ENCODE measurements around the gene MAEA.
A peak's percentile ranks its signal among the peaks of the same experiment; 100 is the strongest.
"Not testable (repeated sequence)": the region's sequence is repeated elsewhere in the genome, so short reads cannot be mapped to it uniquely, and the experiment has no call there.

MAEA gene

GRCh38 chr4:1334579-1334895, 44.8 kb downstream of the MAEA start:
- H3K9ac ChIP-seq (ENCODE audit: low read depth, low read length): no peak overlapping the region
- no peak overlapping the region for H2AFZ ChIP-seq (ENCODE audit: low read depth, low read length)
- peaks cover 82% of the 10 kb centered on the region for H3K36me3 ChIP-seq (ENCODE audit: insufficient read depth, low read length)
- peaks cover 35% of the 10 kb centered on the region for H4K20me1 ChIP-seq (ENCODE audit: insufficient read depth, low read length)
- H3K27me3 ChIP-seq (ENCODE audit: insufficient read depth, low read length, poor library complexity): no peaks in the 10 kb centered on the region
- ATAC-seq (ENCODE audit: insufficient read depth, low read depth): no peak
- no peaks in the 10 kb centered on the region for H3K9me3 ChIP-seq (ENCODE audit: insufficient read depth, low read length, severe bottlenecking)
- no peaks in the 10 kb centered on the region for H3K4me1 ChIP-seq (ENCODE audit: insufficient read depth, low read length)
- H3K27ac ChIP-seq (ENCODE audit: low read length): no peak overlapping the region
- peaks cover 21% of the 10 kb centered on the region for H3K79me2 ChIP-seq (ENCODE audit: insufficient read depth, low read length)
- no peak overlapping the region for H3K4me2 ChIP-seq (ENCODE audit: insufficient read depth, low read length)
- no peak for DNase-seq
- H3K4me3 ChIP-seq (ENCODE audit: low read depth in 1 of 2, low read length in 2 of 2): no peak overlapping the region
- TF ChIP-seq CTCF (IDR thresholded peaks at IDR 0.05; ENCODE audit: borderline replicate concordance, extremely low read depth, low read length, poor library complexity, severe bottlenecking) (no peak), EZH2 (IDR thresholded peaks at IDR 0.05; ENCODE audit: borderline replicate concordance, low read depth, low read length, severe bottlenecking) (no peak)

- ATAC-seq (ENCODE audit: insufficient read depth, low read depth); H3K4me1 ChIP-seq (ENCODE audit: insufficient read depth, low read length); H2AFZ ChIP-seq (ENCODE audit: low read depth, low read length); H3K4me3 ChIP-seq (ENCODE audit: low read depth in 1 of 2, low read length in 2 of 2); H3K27ac ChIP-seq (ENCODE audit: low read length); H3K9me3 ChIP-seq (ENCODE audit: insufficient read depth, low read length, severe bottlenecking); H3K27me3 ChIP-seq (ENCODE audit: insufficient read depth, low read length, poor library complexity); H3K9ac ChIP-seq (ENCODE audit: low read depth, low read length); DNase-seq; H3K4me2 ChIP-seq (ENCODE audit: insufficient read depth, low read length): not testable (repeated sequence)
- Histone ChIP-seq H3K36me3 (ENCODE audit: insufficient read depth, low read length) (peaks cover 87% of the 10 kb centered on the region), H3K79me2 (ENCODE audit: insufficient read depth, low read length) (peaks cover 18% of the 10 kb centered on the region), H4K20me1 (ENCODE audit: insufficient read depth, low read length) (peaks cover 32% of the 10 kb centered on the region)
These were observed 45.6 kb downstream of the MAEA start for GRCh38 chr4:1335193-1335883.

- H3K27me3 ChIP-seq (ENCODE audit: insufficient read depth, low read length, poor library complexity): no peaks in the 10 kb centered on the region
- H3K79me2 ChIP-seq (ENCODE audit: insufficient read depth, low read length): peaks cover 11% of the 10 kb centered on the region
- no peak overlapping the region for H3K4me2 ChIP-seq (ENCODE audit: insufficient read depth, low read length)
- no peak overlapping the region for H2AFZ ChIP-seq (ENCODE audit: low read depth, low read length)
- no peaks in the 10 kb centered on the region for H3K4me1 ChIP-seq (ENCODE audit: insufficient read depth, low read length)
- no peak overlapping the region for H3K27ac ChIP-seq (ENCODE audit: low read length)
- H3K36me3 ChIP-seq (ENCODE audit: insufficient read depth, low read length): peaks cover 89% of the 10 kb centered on the region
- no peak for TF ChIP-seq CTCF (IDR thresholded peaks at IDR 0.05; ENCODE audit: borderline replicate concordance, extremely low read depth, low read length, poor library complexity, severe bottlenecking)
- TF ChIP-seq EZH2 (IDR thresholded peaks at IDR 0.05; ENCODE audit: borderline replicate concordance, low read depth, low read length, severe bottlenecking): no peak
- H3K9me3 ChIP-seq (ENCODE audit: insufficient read depth, low read length, severe bottlenecking): no peaks in the 10 kb centered on the region
- H3K9ac ChIP-seq (ENCODE audit: low read depth, low read length): no peak overlapping the region
- H3K4me3 ChIP-seq (ENCODE audit: low read depth in 1 of 2, low read length in 2 of 2): no peak overlapping the region
- DNase-seq: no peak
- ATAC-seq (ENCODE audit: insufficient read depth, low read depth): no peak
- peaks cover 29% of the 10 kb centered on the region for H4K20me1 ChIP-seq (ENCODE audit: insufficient read depth, low read length)
These were observed 46.4 kb downstream of the MAEA start for GRCh38 chr4:1336088-1336491.

GRCh38 chr4:1337376-1337831, 47.7 kb downstream of the MAEA start:
- H3K79me2 ChIP-seq (ENCODE audit: insufficient read depth, low read length): 0 out of 2 replicates have a peak, but pooled peaks cover 4% of the 10 kb centered on the region
- DNase-seq (no peak), ATAC-seq (ENCODE audit: insufficient read depth, low read depth) (peak; percentile 23; the same call in 1 of the 3 replicates)
- no peak overlapping the region for H3K4me3 ChIP-seq (ENCODE audit: low read depth in 1 of 2, low read length in 2 of 2)
- peaks cover 81% of the 10 kb centered on the region for H3K36me3 ChIP-seq (ENCODE audit: insufficient read depth, low read length)
- H3K27ac ChIP-seq (ENCODE audit: low read length): no peak overlapping the region
- H4K20me1 ChIP-seq (ENCODE audit: insufficient read depth, low read length): peaks cover 18% of the 10 kb centered on the region; the same call in 1 of the 2 replicates
- H3K9ac ChIP-seq (ENCODE audit: low read depth, low read length): no peak overlapping the region
- no peaks in the 10 kb centered on the region for H3K9me3 ChIP-seq (ENCODE audit: insufficient read depth, low read length, severe bottlenecking)
- no peak overlapping the region for H2AFZ ChIP-seq (ENCODE audit: low read depth, low read length)
- no peaks in the 10 kb centered on the region for H3K4me1 ChIP-seq (ENCODE audit: insufficient read depth, low read length)
- no peaks in the 10 kb centered on the region for H3K27me3 ChIP-seq (ENCODE audit: insufficient read depth, low read length, poor library complexity)
- TF ChIP-seq EZH2 (IDR thresholded peaks at IDR 0.05; ENCODE audit: borderline replicate concordance, low read depth, low read length, severe bottlenecking) (no peak), CTCF (IDR thresholded peaks at IDR 0.05; ENCODE audit: borderline replicate concordance, extremely low read depth, low read length, poor library complexity, severe bottlenecking) (no peak)
- no peak overlapping the region for H3K4me2 ChIP-seq (ENCODE audit: insufficient read depth, low read length)
